Neural progenitor cell (in vitro differentiated cells): ENCODE data around the gene DTYMK. TPM values are rescaled to one million over a fixed set of nuclear protein-coding genes. Genes with fewer than 3 reads are reported as not detected.

ENCODE experiments used
- DNase-seq: peaks from one replicate; pipeline ENCODE4 v3.0.0-alpha.2; 2016; ENCODE audit warnings: low spot score
- H2AFZ ChIP-seq: fragments of 200-600 bp; sonication (generic); replicated peaks from 2 replicates; pipeline ENCODE4 v1.6.1; 2016; ENCODE audit warnings: antibody characterized with exemption
- H3F3A ChIP-seq: fragments of 200-600 bp; sonication (generic); 2 replicates; pipeline ENCODE4 v1.6.1; 2016; ENCODE audit warnings: antibody characterized with exemption, low read depth
- H3K27ac ChIP-seq: fragments of 200-600 bp; sonication (generic); 2 replicates; pipeline ENCODE4 v1.5.1; 2016; ENCODE audit warnings: mild to moderate bottlenecking
- H3K27me3 ChIP-seq: fragments of 200-600 bp; sonication (generic); 2 replicates; pipeline ENCODE4 v1.6.1; 2016; ENCODE audit warnings: mild to moderate bottlenecking, moderate library complexity
- H3K36me3 ChIP-seq: fragments of 200-600 bp; sonication (generic); 2 replicates; pipeline ENCODE4 v1.5.1; 2016
- H3K4me1 ChIP-seq: fragments of 200-600 bp; sonication (generic); 2 replicates; pipeline ENCODE4 v1.6.1; 2016; ENCODE audit warnings: mixed run types
- H3K4me2 ChIP-seq: fragments of 200-600 bp; sonication (generic); 2 replicates; pipeline ENCODE4 v1.6.1; 2016
- H3K4me3 ChIP-seq: fragments of 200-600 bp; sonication (generic); 2 replicates; pipeline ENCODE4 v1.5.1; 2016
- H3K79me2 ChIP-seq: fragments of 200-600 bp; sonication (generic); 2 replicates; pipeline ENCODE4 v1.6.1; 2016; ENCODE audit warnings: low read depth
- H3K9ac ChIP-seq: fragments of 200-600 bp; sonication (generic); 2 replicates; pipeline ENCODE4 v1.6.1; 2016
- H3K9me3 ChIP-seq: fragments of 200-600 bp; sonication (generic); 2 replicates; pipeline ENCODE4 v1.5.1; 2016; ENCODE audit warnings: low read depth
- H4K20me1 ChIP-seq: fragments of 200-600 bp; sonication (generic); 2 replicates; pipeline ENCODE4 v1.6.1; 2016; ENCODE audit warnings: low read depth
- H3K27ac Mint-ChIP-seq: 3 replicates; pipeline ENCODE4 v1.8.0; 2021; ENCODE audit warnings: mixed read lengths
- H3K27me3 Mint-ChIP-seq: 2 replicates; pipeline ENCODE4 v1.8.0; 2022; ENCODE audit warnings: low read depth, mild to moderate bottlenecking, inconsistent platforms, moderate library complexity, mixed read lengths; ENCODE audit not compliant: insufficient read depth
- H3K36me3 Mint-ChIP-seq: 3 replicates; pipeline ENCODE4 v1.8.0; 2021; ENCODE audit warnings: mixed read lengths
- H3K4me1 Mint-ChIP-seq: 3 replicates; pipeline ENCODE4 v1.8.0; 2021; ENCODE audit warnings: mixed read lengths
- H3K4me3 Mint-ChIP-seq: 3 replicates; pipeline ENCODE4 v1.8.0; 2021; ENCODE audit warnings: mild to moderate bottlenecking, moderate library complexity, mixed read lengths
- H3K9me3 Mint-ChIP-seq: 3 replicates; pipeline ENCODE4 v1.8.0; 2020; ENCODE audit warnings: mixed read lengths
- EZH2 ChIP-seq: fragments of 200-600 bp; sonication (generic); IDR thresholded peaks from 2 replicates; pipeline ENCODE4 v1.6.1; 2017; ENCODE audit warnings: antibody characterized with exemption, mild to moderate bottlenecking, moderate library complexity
- EZH2phosphoT487 ChIP-seq: fragments of 200-600 bp; sonication (generic); IDR thresholded peaks from 2 replicates; pipeline ENCODE4 v1.6.1; 2017; ENCODE audit warnings: antibody characterized with exemption
- total RNA-seq: library from RNA; depleted of rRNA; stranded (reverse); fragments of >200 nt; gene quantifications from 2 replicates; pipeline ENCODE4 v1.2.3, GENCODE V29; 2015; ENCODE audit warnings: low replicate concordance
- TF ChIP-seq, protein P1 (sequence below): fragments of 200-600 bp; sonication (generic); IDR thresholded peaks from 2 replicates; pipeline ENCODE4 v1.5.1; 2017; ENCODE audit warnings: antibody characterized with exemption, mild to moderate bottlenecking

The DTYMK gene
- total RNA-seq, 1 donor from 2014 or later: 43.4 TPM

DNA sequence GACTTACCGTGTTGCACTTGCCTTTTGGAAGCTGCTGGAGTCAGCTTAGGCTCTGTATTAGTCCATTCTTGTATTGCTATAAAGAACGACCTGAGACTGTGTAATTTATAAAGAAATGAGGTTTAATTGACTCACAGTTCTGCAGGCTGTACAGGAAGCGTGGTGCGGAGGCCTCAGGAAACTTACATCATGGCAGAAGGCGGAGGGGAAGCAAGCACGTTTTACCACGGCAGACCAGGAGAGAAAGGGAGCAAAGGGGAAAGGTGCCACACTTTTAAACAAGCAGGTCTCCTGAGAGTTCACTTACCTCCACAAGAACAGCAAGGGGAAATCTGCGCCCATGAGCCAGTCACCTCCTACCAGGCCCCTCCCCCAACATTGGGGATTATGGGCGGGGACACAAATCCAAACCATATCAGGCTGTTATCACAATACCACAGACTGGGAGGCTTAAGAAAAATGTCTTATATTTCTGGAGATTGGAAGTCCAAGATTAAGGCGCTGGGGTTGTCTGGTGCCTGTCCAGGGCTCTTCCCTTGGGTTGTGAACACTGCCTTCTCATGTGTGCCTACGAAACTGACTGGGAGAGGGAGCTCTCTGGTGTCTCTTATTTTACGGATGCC, 44.2 kb upstream of the DTYMK start:
- no peak overlapping the region for H2AFZ ChIP-seq
- peaks cover 3% of the 10 kb centered on the region for H3K9me3 Mint-ChIP-seq
- peaks cover 3% of the 10 kb centered on the region for H3K36me3 Mint-ChIP-seq

DNA sequence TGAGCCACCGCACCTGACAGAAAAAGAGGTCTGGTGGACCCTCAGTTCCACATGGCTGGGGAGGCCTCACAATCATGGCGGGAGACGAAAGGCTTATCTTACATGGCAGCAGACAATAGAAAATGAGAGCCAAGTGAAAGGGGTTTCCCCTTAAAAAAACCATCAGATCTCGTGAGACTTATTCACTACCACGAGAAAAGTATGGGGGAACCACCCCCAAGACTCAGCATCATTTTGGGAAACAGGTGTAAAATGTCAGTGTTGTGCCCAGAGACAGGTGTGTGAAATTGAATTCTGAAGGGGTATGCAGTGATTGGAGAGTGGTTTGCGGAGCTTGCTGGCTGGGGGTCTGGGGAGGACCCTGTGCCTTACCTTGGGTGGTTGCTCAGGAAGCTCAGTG, 43.3 kb upstream of the DTYMK start:
- no peak overlapping the region for H3K27ac ChIP-seq
- no peaks in the 10 kb centered on the region for H3K79me2 ChIP-seq
- no peak for DNase-seq
- Mint-ChIP-seq H3K27ac (no peak overlapping the region), H3K4me1 (peaks cover 3% of the 10 kb centered on the region), H3K9me3 (peaks cover 3% of the 10 kb centered on the region), H3K27me3 (no peaks in the 10 kb centered on the region), H3K36me3 (peaks cover 8% of the 10 kb centered on the region), H3K4me3 (no peak overlapping the region)
- H3K4me3 ChIP-seq: no peak overlapping the region
- no peaks in the 10 kb centered on the region for H4K20me1 ChIP-seq
- H3F3A ChIP-seq: no peaks in the 10 kb centered on the region
- no peak overlapping the region for H2AFZ ChIP-seq
- TF ChIP-seq, protein P1, sequence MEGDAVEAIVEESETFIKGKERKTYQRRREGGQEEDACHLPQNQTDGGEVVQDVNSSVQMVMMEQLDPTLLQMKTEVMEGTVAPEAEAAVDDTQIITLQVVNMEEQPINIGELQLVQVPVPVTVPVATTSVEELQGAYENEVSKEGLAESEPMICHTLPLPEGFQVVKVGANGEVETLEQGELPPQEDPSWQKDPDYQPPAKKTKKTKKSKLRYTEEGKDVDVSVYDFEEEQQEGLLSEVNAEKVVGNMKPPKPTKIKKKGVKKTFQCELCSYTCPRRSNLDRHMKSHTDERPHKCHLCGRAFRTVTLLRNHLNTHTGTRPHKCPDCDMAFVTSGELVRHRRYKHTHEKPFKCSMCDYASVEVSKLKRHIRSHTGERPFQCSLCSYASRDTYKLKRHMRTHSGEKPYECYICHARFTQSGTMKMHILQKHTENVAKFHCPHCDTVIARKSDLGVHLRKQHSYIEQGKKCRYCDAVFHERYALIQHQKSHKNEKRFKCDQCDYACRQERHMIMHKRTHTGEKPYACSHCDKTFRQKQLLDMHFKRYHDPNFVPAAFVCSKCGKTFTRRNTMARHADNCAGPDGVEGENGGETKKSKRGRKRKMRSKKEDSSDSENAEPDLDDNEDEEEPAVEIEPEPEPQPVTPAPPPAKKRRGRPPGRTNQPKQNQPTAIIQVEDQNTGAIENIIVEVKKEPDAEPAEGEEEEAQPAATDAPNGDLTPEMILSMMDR: no peak
- TF ChIP-seq EZH2phosphoT487 (no peak), EZH2 (no peak)
- no peaks in the 10 kb centered on the region for H3K9me3 ChIP-seq
- H3K9ac ChIP-seq: no peak overlapping the region
- H3K27me3 ChIP-seq: no peaks in the 10 kb centered on the region
- no peaks in the 10 kb centered on the region for H3K36me3 ChIP-seq
- no peak overlapping the region for H3K4me2 ChIP-seq
- no peaks in the 10 kb centered on the region for H3K4me1 ChIP-seq

More for the DNA sequence above, 44.2 kb upstream of the DTYMK start:
- Histone ChIP-seq H3K27ac (no peak overlapping the region), H4K20me1 (peaks cover 3% of the 10 kb centered on the region), H3K4me2 (no peak overlapping the region), H3K27me3 (no peaks in the 10 kb centered on the region), H3K4me3 (no peak overlapping the region), H3K9me3 (no peaks in the 10 kb centered on the region), H3K4me1 (no peaks in the 10 kb centered on the region), H3K79me2 (no peaks in the 10 kb centered on the region), H3K9ac (no peak overlapping the region), H3K36me3 (no peaks in the 10 kb centered on the region), H3F3A (no peaks in the 10 kb centered on the region)
- DNase-seq: no peak
- Mint-ChIP-seq H3K4me3 (no peak overlapping the region), H3K27me3 (no peaks in the 10 kb centered on the region), H3K4me1 (peaks cover 3% of the 10 kb centered on the region), H3K27ac (no peak overlapping the region)
- TF ChIP-seq, protein P1: no peak
- TF ChIP-seq EZH2 (no peak), EZH2phosphoT487 (no peak)

DNA sequence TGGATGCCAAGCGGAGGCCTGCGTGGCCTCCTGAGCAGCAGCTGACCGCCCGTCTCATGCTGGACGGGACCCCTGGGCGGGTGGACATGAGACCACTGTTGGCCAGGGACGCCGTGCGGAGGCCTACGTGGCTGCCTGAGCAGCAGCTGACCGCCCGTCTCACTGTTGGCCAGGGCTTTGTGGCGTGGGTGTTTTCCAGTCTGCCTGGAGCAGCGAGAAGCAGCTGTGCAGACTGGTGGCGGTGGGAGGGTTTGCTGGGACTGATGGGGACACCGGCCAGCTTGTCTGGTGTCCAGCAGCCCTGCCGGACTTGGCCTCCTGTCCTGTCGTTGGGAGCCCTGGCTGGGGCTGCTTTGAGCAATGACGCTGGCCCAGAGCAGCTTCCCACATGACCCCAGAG, 42.0 kb upstream of the DTYMK start:
- Mint-ChIP-seq H3K27ac (no peak overlapping the region), H3K9me3 (peaks cover 3% of the 10 kb centered on the region), H3K4me1 (peaks cover 3% of the 10 kb centered on the region), H3K27me3 (no peaks in the 10 kb centered on the region), H3K36me3 (peaks cover 15% of the 10 kb centered on the region), H3K4me3 (no peak overlapping the region)
- Histone ChIP-seq H3K27me3 (no peaks in the 10 kb centered on the region), H3K4me2 (no peak overlapping the region), H3F3A (no peaks in the 10 kb centered on the region), H3K9me3 (no peaks in the 10 kb centered on the region), H3K36me3 (no peaks in the 10 kb centered on the region), H3K4me1 (no peaks in the 10 kb centered on the region), H3K9ac (no peak overlapping the region), H2AFZ (no peak overlapping the region), H3K79me2 (no peaks in the 10 kb centered on the region), H3K4me3 (no peak overlapping the region), H3K27ac (no peak overlapping the region), H4K20me1 (no peaks in the 10 kb centered on the region)
- no peak for DNase-seq
- TF ChIP-seq EZH2phosphoT487: no peak
- no peak for TF ChIP-seq EZH2
- TF ChIP-seq, protein P1: no peak
